ENCODE results near the gene MAPK8IP1.

GRCh38 chr11:45853332-45854219 lies 31.9 kb upstream of the MAPK8IP1 start:
- TF ChIP-seq RFX5 (IDR thresholded peaks at IDR 0.05), result no peak
- TF ChIP-seq RNF2 (IDR thresholded peaks at IDR 0.05; ENCODE audit: borderline replicate concordance, low read depth), result no peak
- no peak for TF ChIP-seq REST (IDR thresholded peaks at IDR 0.05)
- no peak for TF ChIP-seq JUN (IDR thresholded peaks at IDR 0.05)
- TF ChIP-seq KDM1A (IDR thresholded peaks at IDR 0.05; ENCODE audit: low read depth), result no peak
- TF ChIP-seq MAX (IDR thresholded peaks at IDR 0.05), result no peak

All from A549 (cell line).